ENCODE data around the gene LGR6.
"Not testable (repeated sequence)": the region's sequence is repeated elsewhere in the genome, so short reads cannot be mapped to it uniquely, and the experiment has no call there.

- TF ChIP-seq CTCF (conservative IDR thresholded peaks at IDR 0.05; ENCODE audit: low read length); EZH2phosphoT487 (IDR thresholded peaks at IDR 0.05; ENCODE audit: borderline replicate concordance): not testable (repeated sequence)
Observed at GRCh38 chr1:202191391-202191790, 2.2 kb upstream of the LGR6 start.

Data from Loucy (cell line).